ENCODE data around the gene CREM. TPM values are rescaled to one million over a fixed set of nuclear protein-coding genes. Genes with fewer than 3 reads are reported as not detected.

Gene CREM
- total RNA-seq, 5 donors from 2014 or later (not counting 1 experiment from before 2014, with no cell fraction given) = 20.6 to 57.2 (median 26.0) TPM

DNA sequence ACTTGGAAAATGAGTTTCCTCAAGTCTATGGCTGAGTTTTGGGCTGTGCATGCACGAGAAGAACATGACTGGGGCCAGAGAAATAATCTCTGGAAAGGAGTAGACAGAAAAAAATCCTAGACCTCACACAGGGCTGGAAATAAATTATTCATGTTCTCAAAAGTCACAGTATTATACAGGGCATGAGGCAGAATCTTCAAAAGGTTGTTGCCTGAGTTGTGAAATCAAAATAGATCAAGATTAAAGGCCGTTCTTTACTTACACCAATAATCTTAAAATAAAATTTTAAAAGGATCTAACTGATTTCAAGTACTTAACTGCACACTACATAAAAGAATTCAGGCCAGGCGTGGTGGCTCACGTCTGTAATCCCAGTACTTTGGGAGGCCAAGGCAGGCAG lies 14.1 kb upstream of the CREM start:
- H3K4me3 ChIP-seq (ENCODE audit: control insufficient read depth in 1 of 2, extremely low read depth in 1 of 2, low read length in 1 of 2) = no peak overlapping the region
- no peaks in the 10 kb centered on the region for H3K36me3 ChIP-seq (ENCODE audit: control insufficient read depth in 2 of 2, extremely low read depth in 1 of 2, insufficient read depth in 1 of 2, low read length in 1 of 2)
- ATAC-seq (replicated peaks in 1 of 4) (no peak), DNase-seq (no peak)
- Mint-ChIP-seq H3K9me3 (no peaks in the 10 kb centered on the region), H3K27ac (no peak overlapping the region), H3K27me3 (peaks cover 2 to 3% of the 10 kb centered on the region in 2 donors), H3K4me3 (no peak overlapping the region), H3K36me3 (no peaks in the 10 kb centered on the region), H3K4me1 (no peaks in the 10 kb centered on the region)
- WGBS (ENCODE audit: insufficient coverage) = 29% methylated on average over 1 of the region's 4 CpGs
- ChIA-PET POLR2A (no interaction called here), CTCF (no interaction called here)
- H3K9me3 ChIP-seq = no peaks in the 10 kb centered on the region
- H3K27ac ChIP-seq (ENCODE audit: low read length) = no peak overlapping the region
- H3K27me3 ChIP-seq (replicated peaks in 1 of 2; ENCODE audit: control insufficient read depth in 2 of 2, extremely low read depth in 1 of 2, insufficient read depth in 2 of 2, low read length in 1 of 2) = peaks cover 0 to 6% of the 10 kb centered on the region in 2 experiments
- no peaks in the 10 kb centered on the region for H3K4me1 ChIP-seq (ENCODE audit: control insufficient read depth in 1 of 2, extremely low read depth in 1 of 2, insufficient read depth in 2 of 2, low read length in 2 of 2)

DNA sequence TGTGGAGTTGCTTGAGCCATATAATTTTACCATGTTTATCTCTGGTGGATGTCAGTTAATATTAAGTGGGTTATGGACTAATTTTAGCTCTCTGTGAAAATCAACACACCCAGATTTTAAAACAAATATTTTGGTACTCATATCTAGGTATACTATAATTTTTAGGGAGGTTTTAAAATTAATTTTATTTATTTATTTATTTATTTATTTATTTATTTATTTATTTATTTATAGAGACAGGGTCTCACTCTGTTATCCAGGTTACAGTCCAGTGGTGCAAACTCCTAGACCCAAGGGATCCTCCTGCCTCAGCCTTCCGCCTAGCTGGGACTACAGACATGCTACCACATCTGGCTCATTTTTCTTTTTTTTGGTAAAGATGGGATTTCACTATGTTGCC lies 7.3 kb upstream of the CREM start:
- H3K27ac ChIP-seq (ENCODE audit: low read length) = no peak overlapping the region
- CTCF ChIA-PET = interaction anchor here (0.6 to 12.6 kb wide), 7 partner anchors 11 to 205 kb away, joined by 3 to 253 read pairs (median 5); no protein-coding TSS in a partner anchor
- H3K4me3 ChIP-seq (ENCODE audit: control insufficient read depth in 1 of 2, extremely low read depth in 1 of 2, low read length in 1 of 2) = no peak overlapping the region
- ATAC-seq (replicated peaks in 1 of 4) = no peak
- H3K36me3 Mint-ChIP-seq = no peaks in the 10 kb centered on the region
- peaks cover 0 to 12% (median 3%) of the 10 kb centered on the region in 3 donors for H3K4me1 Mint-ChIP-seq
- H3K4me3 Mint-ChIP-seq = no peak overlapping the region
- no peaks in the 10 kb centered on the region for H3K4me1 ChIP-seq (ENCODE audit: control insufficient read depth in 1 of 2, extremely low read depth in 1 of 2, insufficient read depth in 2 of 2, low read length in 2 of 2)
- no CpG with 5 or more reads among the region's 1 CpG for WGBS (ENCODE audit: insufficient coverage)
- H3K36me3 ChIP-seq (ENCODE audit: control insufficient read depth in 2 of 2, extremely low read depth in 1 of 2, insufficient read depth in 1 of 2, low read length in 1 of 2) = no peaks in the 10 kb centered on the region
- POLR2A ChIA-PET = interaction anchor here in 1 of 2 donors (2.0 kb wide), 1 partner anchor 76 kb away, joined by 11 read pairs; no protein-coding TSS in a partner anchor
- no peaks in the 10 kb centered on the region for H3K27me3 Mint-ChIP-seq
- H3K27ac Mint-ChIP-seq = no peak overlapping the region
- no peaks in the 10 kb centered on the region for H3K9me3 Mint-ChIP-seq
- DNase-seq = no peak
- no peaks in the 10 kb centered on the region for H3K27me3 ChIP-seq (replicated peaks in 1 of 2; ENCODE audit: control insufficient read depth in 2 of 2, extremely low read depth in 1 of 2, insufficient read depth in 2 of 2, low read length in 1 of 2)
- H3K9me3 ChIP-seq = no peaks in the 10 kb centered on the region

DNA sequence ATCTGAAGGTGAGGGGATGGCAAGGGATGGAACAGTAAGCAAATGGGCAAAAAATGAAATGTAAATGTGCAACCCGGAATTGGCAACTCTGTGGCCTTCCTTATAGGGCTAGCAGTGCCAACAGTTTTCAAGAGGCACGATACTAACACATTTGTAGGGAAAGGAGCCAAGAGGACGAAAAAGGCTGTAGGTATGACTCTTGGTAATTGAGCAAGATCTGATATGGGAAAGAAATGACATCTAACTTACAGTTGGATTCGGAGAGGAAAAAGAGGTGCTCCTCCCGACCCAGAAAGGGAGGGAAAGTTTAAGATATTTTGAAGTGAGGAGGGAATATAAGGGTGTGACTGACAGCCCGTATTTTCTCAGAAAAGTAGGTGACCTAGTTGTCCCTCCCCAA lies 2.1 kb upstream of the CREM start:
- Histone ChIP-seq H3K36me3 (ENCODE audit: control insufficient read depth in 2 of 2, extremely low read depth in 1 of 2, insufficient read depth in 1 of 2, low read length in 1 of 2) (no peaks in the 10 kb centered on the region), H3K4me3 (ENCODE audit: control insufficient read depth in 1 of 2, extremely low read depth in 1 of 2, low read length in 1 of 2) (no peak overlapping the region), H3K27ac (ENCODE audit: low read length) (peak overlapping the region; percentile 16), H3K27me3 (replicated peaks in 1 of 2; ENCODE audit: control insufficient read depth in 2 of 2, extremely low read depth in 1 of 2, insufficient read depth in 2 of 2, low read length in 1 of 2) (no peaks in the 10 kb centered on the region), H3K4me1 (ENCODE audit: control insufficient read depth in 1 of 2, extremely low read depth in 1 of 2, insufficient read depth in 2 of 2, low read length in 2 of 2) (peaks cover 3 to 21% of the 10 kb centered on the region in 2 experiments), H3K9me3 (no peaks in the 10 kb centered on the region)
- ChIA-PET POLR2A (interaction anchor here (0.6 to 6.4 kb wide), 3 partner anchors 68 to 220 kb away, joined by 3 to 261 read pairs (median 3); no protein-coding TSS in a partner anchor), CTCF (interaction anchor here (0.8 to 12.6 kb wide), 3 partner anchors 71 to 95 kb away, joined by 3 to 253 read pairs (median 3); no protein-coding TSS in a partner anchor)
- no peak for ATAC-seq (replicated peaks in 1 of 4)
- 85% methylated on average over 4 of the region's 6 CpGs for WGBS (ENCODE audit: insufficient coverage)
- no peaks in the 10 kb centered on the region for H3K27me3 Mint-ChIP-seq
- DNase-seq = no peak
- H3K27ac Mint-ChIP-seq = peak overlapping the region in 1 of 2 donors; percentile 58
- H3K4me3 Mint-ChIP-seq = no peak overlapping the region
- H3K36me3 Mint-ChIP-seq = no peaks in the 10 kb centered on the region
- H3K9me3 Mint-ChIP-seq = no peaks in the 10 kb centered on the region
- peaks cover 18 to 41% (median 23%) of the 10 kb centered on the region in 3 donors for H3K4me1 Mint-ChIP-seq

DNA sequence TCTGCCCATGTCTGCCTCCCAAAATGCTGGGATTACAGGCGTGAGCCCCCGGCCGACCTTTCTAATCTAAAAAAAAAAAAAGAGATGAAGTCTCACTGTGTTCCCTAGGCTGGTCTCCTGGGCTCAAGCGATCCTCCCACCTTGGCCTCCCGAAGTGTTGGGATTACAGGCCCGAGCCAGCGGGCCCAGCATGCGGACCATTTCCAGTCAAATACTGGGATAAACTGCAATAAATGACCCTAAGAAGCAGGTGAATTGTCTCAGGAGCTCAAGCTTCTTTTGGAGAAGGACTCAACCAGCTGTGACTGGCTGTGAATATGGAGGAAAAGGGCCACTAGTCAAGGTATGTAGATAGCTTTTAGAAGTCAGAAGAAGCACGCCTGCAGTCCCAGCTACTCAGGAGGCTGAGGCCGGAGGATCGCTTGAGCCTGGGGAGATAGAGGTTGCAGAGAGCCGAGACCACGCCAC lies 550 bp upstream of the CREM start:
- ChIA-PET POLR2A (interaction anchor here (0.6 to 6.4 kb wide), 13 partner anchors 24 to 274 kb away, joined by 3 to 261 read pairs (median 4); no protein-coding TSS in a partner anchor), CTCF (interaction anchor here (0.5 to 12.6 kb wide), 20 partner anchors 9 to 250 kb away, joined by 3 to 253 read pairs (median 5); partner anchors contain the start of gene CUL2 (in 1 of the 2))
- no peaks in the 10 kb centered on the region for H3K9me3 Mint-ChIP-seq
- 63% methylated on average over 13 of the region's 13 CpGs for WGBS (ENCODE audit: insufficient coverage)
- H3K4me3 Mint-ChIP-seq = peak overlapping the region; percentile 88 to 90 (median 89)
- peaks cover 8 to 21% of the 10 kb centered on the region in 2 experiments for H3K4me1 ChIP-seq (ENCODE audit: control insufficient read depth in 1 of 2, extremely low read depth in 1 of 2, insufficient read depth in 2 of 2, low read length in 2 of 2)
- no peaks in the 10 kb centered on the region for H3K36me3 Mint-ChIP-seq
- ATAC-seq (replicated peaks in 1 of 4) = peak in 3 of 4 experiments; percentile 0 to 2 (median 0)
- H3K27me3 Mint-ChIP-seq = no peaks in the 10 kb centered on the region
- peaks cover 29 to 51% (median 32%) of the 10 kb centered on the region in 3 donors for H3K4me1 Mint-ChIP-seq
- peak overlapping the region; percentile 60 to 92 for H3K4me3 ChIP-seq (ENCODE audit: control insufficient read depth in 1 of 2, extremely low read depth in 1 of 2, low read length in 1 of 2)
- peak overlapping the region; percentile 100 for H3K27ac ChIP-seq (ENCODE audit: low read length)
- no peaks in the 10 kb centered on the region for H3K27me3 ChIP-seq (replicated peaks in 1 of 2; ENCODE audit: control insufficient read depth in 2 of 2, extremely low read depth in 1 of 2, insufficient read depth in 2 of 2, low read length in 1 of 2)
- no peaks in the 10 kb centered on the region for H3K36me3 ChIP-seq (ENCODE audit: control insufficient read depth in 2 of 2, extremely low read depth in 1 of 2, insufficient read depth in 1 of 2, low read length in 1 of 2)
- peak overlapping the region; percentile 94 for H3K27ac Mint-ChIP-seq
- H3K9me3 ChIP-seq = no peaks in the 10 kb centered on the region
- DNase-seq = peak in 2 of 35 experiments; percentile 10 to 13

DNA sequence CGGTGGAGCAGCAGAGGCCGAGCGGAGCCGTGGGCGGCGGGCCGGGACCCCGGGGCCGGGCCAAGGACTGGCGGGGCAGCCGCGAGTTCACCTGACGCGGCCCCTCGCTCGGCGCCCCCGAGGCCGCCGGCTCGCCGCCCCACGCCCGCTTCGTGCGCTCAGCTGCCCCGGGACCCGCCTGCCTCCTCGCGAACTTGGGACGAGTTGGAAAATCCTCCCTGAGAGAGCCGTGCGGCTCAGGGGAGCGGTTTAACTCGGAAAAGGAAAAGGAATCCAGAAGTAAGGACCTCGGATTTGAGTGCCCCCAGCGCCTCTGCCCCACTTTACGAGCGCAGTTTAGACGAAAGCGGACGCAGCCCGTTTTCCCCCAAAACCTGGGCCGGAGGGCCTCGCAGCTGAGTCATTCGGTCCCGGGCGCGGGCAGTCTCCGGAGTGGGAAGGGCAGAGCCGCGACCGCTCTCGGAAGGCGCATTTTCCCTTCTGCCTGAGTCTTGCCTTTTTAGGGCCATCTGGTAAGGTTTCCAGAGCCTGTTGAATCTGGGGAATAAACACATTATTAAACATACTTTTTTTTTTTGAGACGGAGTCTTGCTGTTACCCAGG lies 744 bp downstream of the CREM start:
- no peaks in the 10 kb centered on the region for H3K36me3 ChIP-seq (ENCODE audit: control insufficient read depth in 2 of 2, extremely low read depth in 1 of 2, insufficient read depth in 1 of 2, low read length in 1 of 2)
- POLR2A ChIA-PET = interaction anchor here (0.6 to 6.4 kb wide), 10 partner anchors 22 to 80 kb away, joined by 3 to 261 read pairs (median 5); no protein-coding TSS in a partner anchor
- H3K4me3 ChIP-seq (ENCODE audit: control insufficient read depth in 1 of 2, extremely low read depth in 1 of 2, low read length in 1 of 2) = peak overlapping the region; percentile 84 to 92
- Mint-ChIP-seq H3K36me3 (no peaks in the 10 kb centered on the region), H3K4me3 (peak overlapping the region; percentile 88 to 90 (median 89)), H3K27ac (peak overlapping the region; percentile 94 to 95), H3K4me1 (peaks cover 42 to 64% (median 45%) of the 10 kb centered on the region in 3 donors), H3K9me3 (no peaks in the 10 kb centered on the region), H3K27me3 (no peaks in the 10 kb centered on the region)
- H3K27me3 ChIP-seq (replicated peaks in 1 of 2; ENCODE audit: control insufficient read depth in 2 of 2, extremely low read depth in 1 of 2, insufficient read depth in 2 of 2, low read length in 1 of 2) = no peaks in the 10 kb centered on the region
- no peaks in the 10 kb centered on the region for H3K9me3 ChIP-seq
- ATAC-seq (replicated peaks in 1 of 4) = peak in 2 of 4 experiments; percentile 11 to 13
- DNase-seq = peak in 33 of 35 experiments; percentile 8 to 70 (median 51)
- 0% methylated on average over 48 of the region's 56 CpGs for WGBS (ENCODE audit: insufficient coverage)
- H3K4me1 ChIP-seq (ENCODE audit: control insufficient read depth in 1 of 2, extremely low read depth in 1 of 2, insufficient read depth in 2 of 2, low read length in 2 of 2) = peaks cover 8 to 27% of the 10 kb centered on the region in 2 experiments
- H3K27ac ChIP-seq (ENCODE audit: low read length) = peak overlapping the region; percentile 100
- CTCF ChIA-PET = interaction anchor here (0.7 to 12.6 kb wide), 4 partner anchors 22 to 73 kb away, joined by 3 to 253 read pairs (median 9); no protein-coding TSS in a partner anchor

DNA sequence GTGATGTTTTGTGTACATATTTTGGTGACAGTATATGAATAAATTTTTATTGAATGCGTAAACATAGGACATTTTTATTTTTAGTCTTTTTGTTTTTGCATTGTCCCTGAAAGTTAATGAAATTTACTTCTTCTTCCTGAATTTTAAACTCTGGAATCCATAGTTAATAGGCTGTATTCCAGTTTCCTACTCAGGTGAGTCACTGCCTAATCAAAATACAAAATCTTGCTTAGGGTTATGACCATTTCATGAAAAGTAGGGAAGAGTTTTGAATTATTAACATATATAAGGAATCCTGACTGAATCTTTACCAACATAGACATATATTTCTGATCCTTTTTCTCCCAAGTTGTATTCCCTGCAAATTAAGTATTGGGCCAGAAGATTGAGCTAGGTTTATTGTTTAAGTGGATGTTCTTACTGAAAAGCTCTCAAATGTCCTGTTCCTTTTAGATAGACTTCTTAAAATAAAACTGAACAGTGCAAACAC lies 2.6 kb downstream of the CREM start:
- no peak overlapping the region for H3K27ac ChIP-seq (ENCODE audit: low read length)
- Mint-ChIP-seq H3K4me1 (peaks cover 54 to 69% (median 58%) of the 10 kb centered on the region in 3 donors), H3K27ac (peak overlapping the region; percentile 88 to 95), H3K4me3 (peak overlapping the region; percentile 59 to 90 (median 89)), H3K9me3 (no peaks in the 10 kb centered on the region), H3K27me3 (no peaks in the 10 kb centered on the region), H3K36me3 (no peaks in the 10 kb centered on the region)
- no peak for ATAC-seq (replicated peaks in 1 of 4)
- no peak overlapping the region for H3K4me3 ChIP-seq (ENCODE audit: control insufficient read depth in 1 of 2, extremely low read depth in 1 of 2, low read length in 1 of 2)
- POLR2A ChIA-PET = interaction anchor here (0.6 to 6.4 kb wide), 4 partner anchors 35 to 231 kb away, joined by 3 to 261 read pairs (median 5); no protein-coding TSS in a partner anchor
- no peaks in the 10 kb centered on the region for H3K27me3 ChIP-seq (replicated peaks in 1 of 2; ENCODE audit: control insufficient read depth in 2 of 2, extremely low read depth in 1 of 2, insufficient read depth in 2 of 2, low read length in 1 of 2)
- WGBS (ENCODE audit: insufficient coverage) = no CpG with 5 or more reads among the region's 1 CpG
- H3K9me3 ChIP-seq = no peaks in the 10 kb centered on the region
- peaks cover 8 to 27% of the 10 kb centered on the region in 2 experiments for H3K4me1 ChIP-seq (ENCODE audit: control insufficient read depth in 1 of 2, extremely low read depth in 1 of 2, insufficient read depth in 2 of 2, low read length in 2 of 2)
- CTCF ChIA-PET = interaction anchor here in 1 of 2 donors (0.7 to 12.6 kb wide), 3 partner anchors 51 to 66 kb away, joined by 3 to 253 read pairs (median 3); no protein-coding TSS in a partner anchor
- DNase-seq = no peak
- H3K36me3 ChIP-seq (ENCODE audit: control insufficient read depth in 2 of 2, extremely low read depth in 1 of 2, insufficient read depth in 1 of 2, low read length in 1 of 2) = no peaks in the 10 kb centered on the region
